Prostate gland (tissue), 2 donors: Measurements from ENCODE around the gene KRTAP26-1. TPM values are rescaled to one million over a fixed set of nuclear protein-coding genes. Genes with fewer than 3 reads are reported as not detected.

Experiments used
- DNase-seq: peaks from one replicate; pipeline ENCODE4 v3.0.0-alpha.2; 2019; ENCODE audit warnings: low spot score
- H3K27ac ChIP-seq, 2 donors: fragments of 200-600 bp; sonication (generic); 2 replicates each; pipeline ENCODE4 v1.5.1; 2017 to 2019
- H3K27me3 ChIP-seq: fragments of 200-600 bp; sonication (generic); replicated peaks from 2 replicates; pipeline ENCODE4 v1.5.1; 2019; ENCODE audit not compliant: insufficient read depth
- H3K36me3 ChIP-seq, 2 donors: fragments of 200-600 bp; sonication (generic); 1 replicate in 1 of 2; 2 replicates in 1 of 2; pipeline versions ENCODE4 v1.5.1 to v1.8.1; 2017 to 2019
- H3K4me1 ChIP-seq: fragments of 200-600 bp; sonication (generic); replicated peaks from 2 replicates; pipeline ENCODE4 v1.5.1; 2019
- H3K4me3 ChIP-seq, 2 donors: fragments of 200-600 bp; sonication (generic); 2 replicates each; pipeline ENCODE4 v1.5.1; 2017 to 2019
- H3K9me3 ChIP-seq: fragments of 200-600 bp; sonication (generic); 2 replicates; pipeline ENCODE4 v1.5.1; 2017
- POLR2A ChIP-seq: fragments of 450-650 bp; IDR thresholded peaks from one replicate; pipeline ENCODE4 v1.6.1; 2016; ENCODE audit warnings: antibody characterized with exemption, mild to moderate bottlenecking
- POLR2AphosphoS5 ChIP-seq: sonication (generic); formaldehyde crosslinking; IDR thresholded peaks from one replicate; pipeline ENCODE4 v1.6.1; 2017; ENCODE audit warnings: antibody characterized with exemption
- WGBS: methylation state at CpG from one replicate; pipeline ENCODE4 v1.1.5; 2018; 5-methylcytosine and 5-hydroxymethylcytosine counted together
- intact Hi-C: fragments of 100-400 bp; cut with DNase I; formaldehyde crosslinking; loops from one replicate; pipeline ENCODE4 v1.14.2; 2022
- total RNA-seq, 2 donors: library from RNA; depleted of rRNA; stranded (reverse); fragments of >200 nt; gene quantifications; one replicate each; pipeline ENCODE4 v1.1.0, GENCODE V29; 2016
- TF ChIP-seq, protein P1 (sequence below), 4 experiments: fragments of 200-600 bp in 2 of 4; fragments of 450-650 bp in 2 of 4; sonication (generic) in 2 of 4; IDR thresholded peaks; 1 replicate in 3 of 4; 2 replicates in 1 of 4; pipeline ENCODE4 v1.5.1; 2016 to 2019; ENCODE audit warnings: antibody characterized with exemption in 4 of 4, mild to moderate bottlenecking in 2 of 4, moderate library complexity in 2 of 4

Gene KRTAP26-1
- total RNA-seq, 2 donors from 2014 or later: not detected

DNA sequence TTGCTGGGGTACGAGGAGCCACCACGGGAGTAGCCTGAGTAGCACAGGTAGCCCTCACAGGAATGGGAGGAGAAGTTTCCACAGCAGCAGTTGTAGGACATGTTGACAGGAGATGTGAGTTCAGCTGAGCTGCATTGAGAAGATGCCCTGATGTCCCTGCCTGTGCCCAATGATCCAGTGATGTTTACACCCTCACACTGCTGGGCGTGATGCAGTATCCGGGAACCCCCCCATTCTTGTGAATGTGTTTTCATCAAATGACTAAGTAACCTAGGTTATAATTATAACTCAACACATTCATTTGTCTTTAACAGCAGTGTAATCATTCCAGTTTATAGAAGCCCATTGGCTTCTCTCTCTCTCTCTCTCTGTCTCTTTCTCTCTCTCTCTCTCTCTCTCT is 28.4 kb upstream of the KRTAP26-1 start, which contains the start of gene KRTAP23-1:
TSS of gene KRTAP23-1 (minus strand) at position 101 of the 400 bp plus-strand sequence. CDS start at position 101, 0 bp downstream.
- no peaks in the 10 kb centered on the region for H3K9me3 ChIP-seq
- WGBS: 93% methylated on average over 4 of the region's 4 CpGs
- H3K36me3 ChIP-seq: no peaks in the 10 kb centered on the region
- no peaks in the 10 kb centered on the region for H3K4me1 ChIP-seq
- no peak within 1 kb of the TSS for H3K4me3 ChIP-seq
- TF ChIP-seq POLR2AphosphoS5 (no peak), POLR2A (no peak)
- TF ChIP-seq, protein P1, sequence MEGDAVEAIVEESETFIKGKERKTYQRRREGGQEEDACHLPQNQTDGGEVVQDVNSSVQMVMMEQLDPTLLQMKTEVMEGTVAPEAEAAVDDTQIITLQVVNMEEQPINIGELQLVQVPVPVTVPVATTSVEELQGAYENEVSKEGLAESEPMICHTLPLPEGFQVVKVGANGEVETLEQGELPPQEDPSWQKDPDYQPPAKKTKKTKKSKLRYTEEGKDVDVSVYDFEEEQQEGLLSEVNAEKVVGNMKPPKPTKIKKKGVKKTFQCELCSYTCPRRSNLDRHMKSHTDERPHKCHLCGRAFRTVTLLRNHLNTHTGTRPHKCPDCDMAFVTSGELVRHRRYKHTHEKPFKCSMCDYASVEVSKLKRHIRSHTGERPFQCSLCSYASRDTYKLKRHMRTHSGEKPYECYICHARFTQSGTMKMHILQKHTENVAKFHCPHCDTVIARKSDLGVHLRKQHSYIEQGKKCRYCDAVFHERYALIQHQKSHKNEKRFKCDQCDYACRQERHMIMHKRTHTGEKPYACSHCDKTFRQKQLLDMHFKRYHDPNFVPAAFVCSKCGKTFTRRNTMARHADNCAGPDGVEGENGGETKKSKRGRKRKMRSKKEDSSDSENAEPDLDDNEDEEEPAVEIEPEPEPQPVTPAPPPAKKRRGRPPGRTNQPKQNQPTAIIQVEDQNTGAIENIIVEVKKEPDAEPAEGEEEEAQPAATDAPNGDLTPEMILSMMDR (IDR thresholded peaks at IDR 0.05): no peak
- DNase-seq: no peak
- intact Hi-C loops: no loop called here
- no peaks in the 10 kb centered on the region for H3K27me3 ChIP-seq
- no peak within 1 kb of the TSS for H3K27ac ChIP-seq

DNA sequence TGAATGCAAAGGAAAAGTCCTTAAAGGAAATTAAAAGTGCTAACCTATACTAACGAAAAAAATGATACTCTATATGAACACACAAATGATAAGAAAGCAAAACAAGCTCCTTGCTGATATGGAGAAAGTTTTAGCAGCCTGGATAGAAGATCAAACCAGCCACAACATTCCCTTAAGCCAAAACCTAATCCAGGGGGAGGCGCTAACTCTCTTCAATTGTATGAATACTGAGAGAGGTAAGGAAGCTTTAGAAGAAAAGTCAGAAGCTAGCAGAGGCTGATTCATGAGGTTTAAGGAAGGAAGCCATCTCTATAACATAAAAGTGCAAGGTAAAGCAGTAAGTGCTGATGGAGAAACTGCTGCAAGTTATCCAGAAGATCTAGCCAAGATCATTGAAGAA is 24.9 kb upstream of the KRTAP26-1 start:
- no peaks in the 10 kb centered on the region for H3K27me3 ChIP-seq
- H3K9me3 ChIP-seq: no peaks in the 10 kb centered on the region
- no peaks in the 10 kb centered on the region for H3K36me3 ChIP-seq
- no peak overlapping the region for H3K27ac ChIP-seq
- DNase-seq: no peak
- no peaks in the 10 kb centered on the region for H3K4me1 ChIP-seq
- H3K4me3 ChIP-seq: no peak overlapping the region
- TF ChIP-seq POLR2A (no peak), POLR2AphosphoS5 (no peak)
- TF ChIP-seq, protein P1 (IDR thresholded peaks at IDR 0.05): no peak
- WGBS: 87% methylated on average over 2 of the region's 2 CpGs
- intact Hi-C loops: no loop called here

DNA sequence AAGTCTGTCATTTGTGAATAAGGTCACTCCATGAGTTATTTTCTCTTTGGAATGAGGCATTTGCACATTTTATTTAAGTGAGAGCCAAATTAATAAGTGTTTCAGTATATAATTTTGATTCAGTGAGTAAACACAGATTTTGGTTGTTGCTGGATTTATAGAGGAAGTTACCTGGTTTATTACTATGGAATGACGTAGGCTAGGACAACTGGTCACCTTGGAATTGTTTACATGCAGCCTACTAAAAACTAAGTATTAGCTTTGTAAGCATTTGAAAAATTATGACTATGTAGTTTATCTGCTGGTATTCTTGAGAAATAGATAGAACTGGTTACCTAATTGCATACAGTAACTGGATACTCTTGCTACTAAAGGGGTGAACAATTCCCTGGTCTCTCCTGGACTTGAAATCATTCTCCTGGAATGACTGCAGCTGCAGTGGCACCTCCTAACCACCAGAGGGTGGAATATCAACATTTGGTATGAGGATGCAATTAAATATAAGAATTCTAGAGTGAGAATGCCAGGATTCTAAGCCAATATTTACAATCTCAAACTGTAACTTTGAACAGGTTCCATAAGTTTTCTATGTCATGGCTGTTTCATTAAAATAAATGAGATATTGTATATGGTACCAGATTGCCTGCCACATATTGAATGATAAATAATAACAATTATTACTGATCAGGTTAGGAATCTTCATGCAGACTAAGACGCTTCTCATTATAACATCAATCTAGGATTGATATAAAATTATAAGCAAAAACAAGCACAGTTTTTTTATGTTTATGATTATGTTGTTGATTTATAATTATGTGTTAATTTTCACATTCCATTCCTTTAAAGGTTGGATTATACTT is 20.8 kb upstream of the KRTAP26-1 start:
- H3K27ac ChIP-seq: no peak overlapping the region
- no peaks in the 10 kb centered on the region for H3K27me3 ChIP-seq
- WGBS: 80% methylated on average over 2 of the region's 2 CpGs
- no peaks in the 10 kb centered on the region for H3K4me1 ChIP-seq
- peak; percentile 15 for DNase-seq
- TF ChIP-seq POLR2AphosphoS5: no peak
- TF ChIP-seq, protein P1 (IDR thresholded peaks at IDR 0.05): peak; percentile 62 to 77 (median 70)
- intact Hi-C loops: loop anchor here (5.0 kb wide), 1 partner anchor 746 kb away; no protein-coding TSS in a partner anchor
- no peak overlapping the region for H3K4me3 ChIP-seq
- no peaks in the 10 kb centered on the region for H3K36me3 ChIP-seq
- no peaks in the 10 kb centered on the region for H3K9me3 ChIP-seq

DNA sequence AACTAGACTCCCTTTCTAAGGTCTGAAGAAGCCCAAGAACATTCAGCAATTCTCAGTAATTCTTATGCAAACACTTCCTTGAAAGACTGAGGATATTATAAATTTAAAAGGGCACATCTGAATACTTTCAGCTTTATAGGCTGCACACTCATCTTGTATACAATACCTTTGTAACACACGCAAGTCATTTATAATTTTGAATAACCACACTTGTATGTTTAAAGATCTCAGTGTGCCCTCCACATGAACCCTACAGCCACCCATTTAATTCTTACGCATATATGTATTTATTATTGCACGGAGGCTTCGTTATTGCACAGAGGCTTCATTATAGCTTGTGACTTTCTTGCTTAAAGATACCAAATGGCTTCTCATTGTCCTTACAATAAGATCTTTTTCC is 18.6 kb upstream of the KRTAP26-1 start:
- no peaks in the 10 kb centered on the region for H3K9me3 ChIP-seq
- H3K36me3 ChIP-seq: no peaks in the 10 kb centered on the region
- H3K4me1 ChIP-seq: no peaks in the 10 kb centered on the region
- H3K27me3 ChIP-seq: no peaks in the 10 kb centered on the region
- no peak overlapping the region for H3K4me3 ChIP-seq
- 42% methylated on average over 4 of the region's 4 CpGs for WGBS
- no peak overlapping the region for H3K27ac ChIP-seq
- TF ChIP-seq POLR2A: no peak
- peak; percentile 9 for TF ChIP-seq POLR2AphosphoS5
- intact Hi-C loops: no loop called here
- DNase-seq: no peak

DNA sequence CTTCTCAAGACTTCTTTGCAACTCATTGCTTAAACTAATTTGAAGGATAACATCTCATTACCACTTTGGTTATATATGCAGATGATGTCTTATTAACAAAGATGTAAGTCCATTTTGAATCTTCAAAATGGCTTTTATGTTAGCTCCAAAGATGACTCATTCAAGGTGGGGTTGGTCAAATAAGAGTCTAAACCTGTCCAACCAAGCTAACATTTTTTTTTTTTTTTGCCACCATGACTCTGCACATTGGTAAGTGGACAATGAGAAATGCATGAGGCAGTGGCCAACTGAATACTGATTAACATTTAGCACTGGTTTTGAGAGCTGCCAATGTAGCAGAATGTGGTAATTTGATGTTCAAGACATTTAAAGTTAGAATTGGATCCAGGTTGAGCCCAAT is 17.7 kb upstream of the KRTAP26-1 start:
- intact Hi-C loops: no loop called here
- H3K27me3 ChIP-seq: no peaks in the 10 kb centered on the region
- H3K4me1 ChIP-seq: no peaks in the 10 kb centered on the region
- H3K36me3 ChIP-seq: no peaks in the 10 kb centered on the region
- DNase-seq: no peak
- H3K4me3 ChIP-seq: no peak overlapping the region
- TF ChIP-seq POLR2A (no peak), POLR2AphosphoS5 (no peak)
- TF ChIP-seq, protein P1 (IDR thresholded peaks at IDR 0.05): no peak
- no peak overlapping the region for H3K27ac ChIP-seq
- no peaks in the 10 kb centered on the region for H3K9me3 ChIP-seq
